MCF 10A (cell line): Measurements from ENCODE around the gene ARHGAP27. TPM values are rescaled to one million over a fixed set of nuclear protein-coding genes. Genes with fewer than 3 reads are reported as not detected.

Source experiments
- BruUV-seq: library from RNA; stranded (reverse); fragments of 400-500 nt; replicated peaks from 2 replicates; lab custom pipeline; 2021; lab: Mats Ljungman, UMichigan
- CTCF ChIA-PET: fragments of 300-600 bp; sonication (Branson Sonifier 250); formaldehyde crosslinking; extraction: SDS; loops from one replicate; lab custom pipeline; 2021; ENCODE audit warnings: antibody characterized with exemption, inconsistent platforms; lab: Yijun Ruan, JAX
- POLR2A ChIA-PET: fragments of 300-600, 350-650 bp; sonication (Branson Sonifier 250); formaldehyde crosslinking; extraction: SDS; loops from one replicate; lab custom pipeline; 2020; ENCODE audit warnings: antibody characterized with exemption, inconsistent platforms; lab: Yijun Ruan, JAX
- DNase-seq: peaks from one replicate; pipeline ENCODE4 v3.0.0-alpha.2; 2018; ENCODE audit not compliant: unreplicated experiment
- H3K27ac Mint-ChIP-seq: one replicate; pipeline ENCODE4 v1.8.0; 2022; ENCODE audit warnings: mild to moderate bottlenecking, low read depth, mixed read lengths; ENCODE audit not compliant: unreplicated experiment
- H3K27me3 Mint-ChIP-seq: one replicate; pipeline ENCODE4 v1.8.0; 2022; ENCODE audit warnings: mixed read lengths; ENCODE audit not compliant: insufficient read depth, unreplicated experiment
- H3K36me3 Mint-ChIP-seq: one replicate; pipeline ENCODE4 v1.8.0; 2022; ENCODE audit warnings: mild to moderate bottlenecking, moderate library complexity, mixed read lengths; ENCODE audit not compliant: insufficient read depth, unreplicated experiment
- H3K4me1 Mint-ChIP-seq: one replicate; pipeline ENCODE4 v1.8.0; 2022; ENCODE audit warnings: mixed read lengths; ENCODE audit not compliant: insufficient read depth, unreplicated experiment
- H3K4me3 Mint-ChIP-seq: one replicate; pipeline ENCODE4 v1.8.0; 2022; ENCODE audit warnings: mild to moderate bottlenecking, moderate library complexity, mixed read lengths; ENCODE audit not compliant: unreplicated experiment
- H3K9me3 Mint-ChIP-seq: one replicate; pipeline ENCODE4 v1.8.0; 2022; ENCODE audit warnings: mixed read lengths; ENCODE audit not compliant: unreplicated experiment
- intact Hi-C: fragments of 100-400 bp; cut with micrococcal nuclease; formaldehyde crosslinking; loops from 2 replicates; pipeline ENCODE4 v1.14.1; 2022
- total RNA-seq: library from RNA; stranded (reverse); gene quantifications from 2 replicates; pipeline ENCODE4 v1.2.3, GENCODE V29; 2022
- TF ChIP-seq, protein P1 (sequence below): fragments of 200-600 bp; IDR thresholded peaks from one replicate; pipeline ENCODE4 v1.8.0; 2022; ENCODE audit warnings: antibody characterized with exemption, mild to moderate bottlenecking; ENCODE audit not compliant: unreplicated experiment

The ARHGAP27 gene
- total RNA-seq, 1 experiment from 2014 or later, result 30.5 TPM

DNA sequence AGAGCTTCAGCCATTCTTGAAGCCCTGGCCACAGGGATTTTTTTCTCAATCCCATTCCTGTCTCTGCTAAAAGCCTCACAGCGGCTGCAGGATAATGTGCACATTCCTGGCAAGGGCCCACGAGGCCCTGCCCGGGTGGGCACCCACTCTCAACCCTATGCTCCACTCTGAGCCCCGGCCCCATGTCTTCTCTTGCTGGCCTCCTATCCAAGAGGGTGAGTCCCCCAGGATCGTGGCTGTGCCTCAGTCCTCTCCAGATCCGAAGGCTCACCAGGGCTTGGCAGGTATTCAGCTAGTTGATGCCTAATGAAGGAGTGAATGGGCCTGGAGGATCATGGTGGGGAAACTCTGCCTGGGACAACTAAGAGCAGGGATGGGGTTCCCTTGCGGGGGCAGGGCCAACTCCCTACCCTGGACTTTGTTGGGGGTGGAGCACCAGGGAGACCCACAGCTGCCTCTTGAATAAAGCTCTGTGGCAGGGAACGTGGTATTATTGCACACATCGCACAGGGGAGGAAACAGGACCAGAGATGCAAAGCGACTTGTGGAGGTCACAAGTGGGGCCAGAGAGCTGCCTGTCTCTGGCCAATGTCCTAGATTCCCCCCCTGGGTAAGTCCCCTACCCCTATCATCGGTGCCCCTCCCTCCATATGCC is 5.4 kb downstream of the ARHGAP27 start:
- BruUV-seq, result no TSS peak
- CTCF ChIA-PET, result interaction anchor here (0.6 to 1.9 kb wide), 7 partner anchors 29 to 210 kb away, joined by 3 to 9 read pairs (median 4); no protein-coding TSS in a partner anchor
- POLR2A ChIA-PET, result interaction anchor here (1.2 to 1.6 kb wide), 2 partner anchors 19 to 208 kb away, joined by 3 read pairs; no protein-coding TSS in a partner anchor

DNA sequence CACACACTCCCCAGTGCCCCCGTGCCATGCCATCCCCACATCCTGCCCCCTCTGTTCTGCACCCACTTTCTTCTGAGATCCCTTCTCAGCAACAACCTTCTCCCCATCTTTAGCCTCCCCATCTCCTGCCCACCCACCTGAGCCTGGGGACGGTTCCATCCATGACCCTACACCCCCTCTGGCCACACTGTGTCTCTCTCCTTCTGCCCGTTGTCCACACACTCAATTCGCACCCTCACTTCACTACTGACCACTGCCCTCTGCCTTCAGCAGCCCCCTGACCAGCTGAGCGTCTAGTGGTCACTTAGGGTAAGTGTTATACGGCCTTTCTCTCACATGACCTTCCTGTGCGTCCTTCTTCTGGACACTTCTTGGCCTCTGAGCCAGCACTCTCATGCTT is 6.1 kb downstream of the ARHGAP27 start:
- ChIA-PET POLR2A (interaction anchor here (1.3 to 2.4 kb wide), 3 partner anchors 19 to 159 kb away, joined by 3 to 10 read pairs (median 6); no protein-coding TSS in a partner anchor), CTCF (interaction anchor here (0.9 to 1.8 kb wide), 6 partner anchors 29 to 228 kb away, joined by 3 to 11 read pairs (median 5); no protein-coding TSS in a partner anchor)
- no TSS peak for BruUV-seq
- intact Hi-C loops, result loop anchor here (1.0 to 5.0 kb wide), 2 partner anchors 207 to 426 kb away; no protein-coding TSS in a partner anchor
- TF ChIP-seq, protein P1, sequence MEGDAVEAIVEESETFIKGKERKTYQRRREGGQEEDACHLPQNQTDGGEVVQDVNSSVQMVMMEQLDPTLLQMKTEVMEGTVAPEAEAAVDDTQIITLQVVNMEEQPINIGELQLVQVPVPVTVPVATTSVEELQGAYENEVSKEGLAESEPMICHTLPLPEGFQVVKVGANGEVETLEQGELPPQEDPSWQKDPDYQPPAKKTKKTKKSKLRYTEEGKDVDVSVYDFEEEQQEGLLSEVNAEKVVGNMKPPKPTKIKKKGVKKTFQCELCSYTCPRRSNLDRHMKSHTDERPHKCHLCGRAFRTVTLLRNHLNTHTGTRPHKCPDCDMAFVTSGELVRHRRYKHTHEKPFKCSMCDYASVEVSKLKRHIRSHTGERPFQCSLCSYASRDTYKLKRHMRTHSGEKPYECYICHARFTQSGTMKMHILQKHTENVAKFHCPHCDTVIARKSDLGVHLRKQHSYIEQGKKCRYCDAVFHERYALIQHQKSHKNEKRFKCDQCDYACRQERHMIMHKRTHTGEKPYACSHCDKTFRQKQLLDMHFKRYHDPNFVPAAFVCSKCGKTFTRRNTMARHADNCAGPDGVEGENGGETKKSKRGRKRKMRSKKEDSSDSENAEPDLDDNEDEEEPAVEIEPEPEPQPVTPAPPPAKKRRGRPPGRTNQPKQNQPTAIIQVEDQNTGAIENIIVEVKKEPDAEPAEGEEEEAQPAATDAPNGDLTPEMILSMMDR, result no peak
- peaks cover 28% of the 10 kb centered on the region for H3K4me1 Mint-ChIP-seq
- H3K9me3 Mint-ChIP-seq, result no peaks in the 10 kb centered on the region
- H3K36me3 Mint-ChIP-seq, result peaks cover 35% of the 10 kb centered on the region
- no peak overlapping the region for H3K4me3 Mint-ChIP-seq
- no peak for DNase-seq
- H3K27ac Mint-ChIP-seq, result no peak overlapping the region
- H3K27me3 Mint-ChIP-seq, result no peaks in the 10 kb centered on the region

More for the DNA sequence above, 5.4 kb downstream of the ARHGAP27 start:
- Mint-ChIP-seq H3K36me3 (peaks cover 30% of the 10 kb centered on the region), H3K4me1 (peaks cover 28% of the 10 kb centered on the region), H3K27ac (no peak overlapping the region), H3K27me3 (no peaks in the 10 kb centered on the region), H3K9me3 (no peaks in the 10 kb centered on the region), H3K4me3 (no peak overlapping the region)
- TF ChIP-seq, protein P1, result no peak
- intact Hi-C loops, result loop anchor here (5.0 kb wide), 1 partner anchor 425 kb away; no protein-coding TSS in a partner anchor
- no peak for DNase-seq

DNA sequence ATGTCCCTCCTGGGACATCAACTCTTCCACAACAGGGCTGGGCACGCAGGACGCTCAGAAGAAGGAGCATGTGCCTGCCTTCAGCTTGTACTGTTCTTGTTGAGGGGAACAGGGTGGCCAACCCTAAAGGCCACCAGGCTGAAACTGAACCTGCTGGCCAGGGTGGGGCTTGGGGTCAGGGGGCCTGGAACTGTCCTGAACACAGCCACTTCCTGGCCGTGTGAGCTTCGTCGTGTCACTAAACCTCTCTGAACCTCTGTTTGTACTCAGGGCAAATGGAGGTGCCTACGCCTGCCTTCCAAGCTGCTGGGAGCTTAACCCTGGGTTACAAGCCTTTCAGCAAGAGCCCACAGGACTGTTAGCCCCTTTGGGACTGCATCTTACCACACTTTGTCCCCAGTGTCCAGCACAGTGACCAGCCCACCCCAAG is 6.7 kb downstream of the ARHGAP27 start:
- CTCF ChIA-PET, result interaction anchor here (0.7 to 1.8 kb wide), 11 partner anchors 22 to 228 kb away, joined by 3 to 11 read pairs (median 4); no protein-coding TSS in a partner anchor
- no peaks in the 10 kb centered on the region for H3K27me3 Mint-ChIP-seq
- no peaks in the 10 kb centered on the region for H3K9me3 Mint-ChIP-seq
- TF ChIP-seq, protein P1, result peak; percentile 48
- BruUV-seq, result no TSS peak
- no peak overlapping the region for H3K27ac Mint-ChIP-seq
- H3K4me1 Mint-ChIP-seq, result peaks cover 28% of the 10 kb centered on the region
- peak overlapping the region; percentile 71 for H3K4me3 Mint-ChIP-seq
- POLR2A ChIA-PET, result interaction anchor here (0.6 to 2.4 kb wide), 8 partner anchors 10 to 160 kb away, joined by 3 to 10 read pairs (median 4); partner anchors contain the start of gene MAP3K14
- DNase-seq, result no peak
- intact Hi-C loops, result loop anchor here (1.0 to 5.0 kb wide), 2 partner anchors 207 to 426 kb away; no protein-coding TSS in a partner anchor
- H3K36me3 Mint-ChIP-seq, result peaks cover 39% of the 10 kb centered on the region
